ENCODE data around the gene RSF1.

DNA sequence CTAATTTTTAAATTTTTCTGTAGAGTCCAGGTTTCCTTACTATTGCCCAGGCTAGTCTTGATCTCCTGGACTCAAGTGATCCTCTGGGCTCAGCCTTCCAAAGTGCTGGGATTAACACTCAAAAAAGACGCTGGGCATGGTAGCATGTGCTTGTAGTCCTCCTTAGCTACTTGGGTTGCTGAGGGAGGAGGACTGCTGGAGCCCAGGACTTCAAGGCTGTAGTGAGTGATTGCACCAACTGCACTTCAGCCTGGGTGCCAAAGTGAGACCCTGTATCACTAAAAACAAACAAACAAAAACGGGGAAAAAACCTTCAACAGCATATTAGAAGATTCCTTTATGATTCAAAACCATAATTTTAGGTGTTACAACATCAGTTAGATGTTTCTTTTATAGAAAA is 44.6 kb downstream of the RSF1 start:
- TF ChIP-seq, protein P1, sequence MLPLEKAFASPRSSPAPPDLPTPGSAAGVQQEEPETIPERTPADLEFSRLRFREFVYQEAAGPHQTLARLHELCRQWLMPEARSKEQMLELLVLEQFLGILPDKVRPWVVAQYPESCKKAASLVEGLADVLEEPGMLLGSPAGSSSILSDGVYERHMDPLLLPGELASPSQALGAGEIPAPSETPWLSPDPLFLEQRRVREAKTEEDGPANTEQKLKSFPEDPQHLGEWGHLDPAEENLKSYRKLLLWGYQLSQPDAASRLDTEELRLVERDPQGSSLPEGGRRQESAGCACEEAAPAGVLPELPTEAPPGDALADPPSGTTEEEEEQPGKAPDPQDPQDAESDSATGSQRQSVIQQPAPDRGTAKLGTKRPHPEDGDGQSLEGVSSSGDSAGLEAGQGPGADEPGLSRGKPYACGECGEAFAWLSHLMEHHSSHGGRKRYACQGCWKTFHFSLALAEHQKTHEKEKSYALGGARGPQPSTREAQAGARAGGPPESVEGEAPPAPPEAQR (CRISPR knock-in tag; IDR thresholded peaks at IDR 0.05): no peak
- TF ChIP-seq MAX (CRISPR knock-in tag; IDR thresholded peaks at IDR 0.05) (no peak), HMGXB4 (CRISPR knock-in tag; IDR thresholded peaks at IDR 0.05) (no peak), ZNF317 (CRISPR knock-in tag; IDR thresholded peaks at IDR 0.05; ENCODE audit: borderline replicate concordance, low read depth) (no peak), CTCF (IDR thresholded peaks at IDR 0.05) (no peak), ESRRA (CRISPR knock-in tag; IDR thresholded peaks at IDR 0.05; ENCODE audit: borderline replicate concordance) (no peak), SP1 (CRISPR knock-in tag; conservative IDR thresholded peaks at IDR 0.05) (no peak), FOXP4 (CRISPR knock-in tag; IDR thresholded peaks at IDR 0.05) (no peak), PREB (CRISPR knock-in tag; IDR thresholded peaks at IDR 0.05; ENCODE audit: borderline replicate concordance) (no peak), AR (CRISPR knock-in tag; IDR thresholded peaks at IDR 0.05) (no peak)
- TF ChIP-seq, protein P2, sequence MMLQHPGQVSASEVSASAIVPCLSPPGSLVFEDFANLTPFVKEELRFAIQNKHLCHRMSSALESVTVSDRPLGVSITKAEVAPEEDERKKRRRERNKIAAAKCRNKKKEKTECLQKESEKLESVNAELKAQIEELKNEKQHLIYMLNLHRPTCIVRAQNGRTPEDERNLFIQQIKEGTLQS (CRISPR knock-in tag; conservative IDR thresholded peaks at IDR 0.05): no peak
- TF ChIP-seq, protein P3, sequence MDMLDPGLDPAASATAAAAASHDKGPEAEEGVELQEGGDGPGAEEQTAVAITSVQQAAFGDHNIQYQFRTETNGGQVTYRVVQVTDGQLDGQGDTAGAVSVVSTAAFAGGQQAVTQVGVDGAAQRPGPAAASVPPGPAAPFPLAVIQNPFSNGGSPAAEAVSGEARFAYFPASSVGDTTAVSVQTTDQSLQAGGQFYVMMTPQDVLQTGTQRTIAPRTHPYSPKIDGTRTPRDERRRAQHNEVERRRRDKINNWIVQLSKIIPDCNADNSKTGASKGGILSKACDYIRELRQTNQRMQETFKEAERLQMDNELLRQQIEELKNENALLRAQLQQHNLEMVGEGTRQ (CRISPR knock-in tag; IDR thresholded peaks at IDR 0.05): no peak
- TF ChIP-seq, protein P4, sequence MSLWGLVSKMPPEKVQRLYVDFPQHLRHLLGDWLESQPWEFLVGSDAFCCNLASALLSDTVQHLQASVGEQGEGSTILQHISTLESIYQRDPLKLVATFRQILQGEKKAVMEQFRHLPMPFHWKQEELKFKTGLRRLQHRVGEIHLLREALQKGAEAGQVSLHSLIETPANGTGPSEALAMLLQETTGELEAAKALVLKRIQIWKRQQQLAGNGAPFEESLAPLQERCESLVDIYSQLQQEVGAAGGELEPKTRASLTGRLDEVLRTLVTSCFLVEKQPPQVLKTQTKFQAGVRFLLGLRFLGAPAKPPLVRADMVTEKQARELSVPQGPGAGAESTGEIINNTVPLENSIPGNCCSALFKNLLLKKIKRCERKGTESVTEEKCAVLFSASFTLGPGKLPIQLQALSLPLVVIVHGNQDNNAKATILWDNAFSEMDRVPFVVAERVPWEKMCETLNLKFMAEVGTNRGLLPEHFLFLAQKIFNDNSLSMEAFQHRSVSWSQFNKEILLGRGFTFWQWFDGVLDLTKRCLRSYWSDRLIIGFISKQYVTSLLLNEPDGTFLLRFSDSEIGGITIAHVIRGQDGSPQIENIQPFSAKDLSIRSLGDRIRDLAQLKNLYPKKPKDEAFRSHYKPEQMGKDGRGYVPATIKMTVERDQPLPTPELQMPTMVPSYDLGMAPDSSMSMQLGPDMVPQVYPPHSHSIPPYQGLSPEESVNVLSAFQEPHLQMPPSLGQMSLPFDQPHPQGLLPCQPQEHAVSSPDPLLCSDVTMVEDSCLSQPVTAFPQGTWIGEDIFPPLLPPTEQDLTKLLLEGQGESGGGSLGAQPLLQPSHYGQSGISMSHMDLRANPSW (CRISPR knock-in tag; conservative IDR thresholded peaks at IDR 0.05; ENCODE audit: low read depth): no peak

All from WTC11 (cell line).